K562 (cell line): ENCODE results near the gene LLCFC1. TPM values are rescaled to one million over a fixed set of nuclear protein-coding genes. Genes with fewer than 3 reads are reported as not detected.
A peak's percentile ranks its signal among the peaks of the same experiment; 100 is the strongest.

ENCODE experiments used
- ATAC-seq: fragments of 200-7000 bp; cut with Tn5 transposase; 3 replicates; pipeline ENCODE4 v1.9.1; 2020; ENCODE audit warnings: moderate library complexity
- BruUV-seq: library from RNA; stranded (reverse); fragments of 400-500 nt; replicated peaks from 2 replicates; lab custom pipeline; 2021; lab: Mats Ljungman, UMichigan
- CTCF ChIA-PET: fragments of 300-600 bp; formaldehyde crosslinking; extraction: SDS; loops from one replicate; lab custom pipeline; 2021; ENCODE audit warnings: low intra/inter-chr PET ratio; lab: Yijun Ruan, JAX
- POLR2A ChIA-PET: fragments of 300-600, 350-650 bp; sonication (Branson Sonifier 250); formaldehyde crosslinking; extraction: SDS; loops from one replicate; lab custom pipeline; 2021; ENCODE audit warnings: antibody characterized with exemption, inconsistent platforms; lab: Yijun Ruan, JAX
- DNase-seq, 4 experiments: peaks; one replicate each; pipeline versions ENCODE4 v3.0.0 to v3.0.0-alpha.2; 2011 to 2018; ENCODE audit warnings: low spot score in 3 of 4, mixed read lengths in 3 of 4; ENCODE audit errors: extremely low read depth in 1 of 4
- FAIRE-seq: peaks from 2 replicates; lab custom pipeline; 2011; peaks lifted over from hg19 to GRCh38; lab: Jason Lieb, UNC
- H2AFZ ChIP-seq: 2 replicates; pipeline ENCODE4 v1.6.0; 2011; ENCODE audit warnings: low read depth, low read length, control low read depth, inconsistent platforms
- H3K27ac ChIP-seq: fragments of 200-600 bp; 3 replicates; pipeline ENCODE4 v1.8.0; 2011; ENCODE audit warnings: low read depth, mild to moderate bottlenecking, control low read depth, inconsistent platforms, low read length, moderate library complexity, mixed read lengths; ENCODE audit errors: extremely low read depth
- H3K27me3 ChIP-seq, 2 experiments: fragments of 300-600 bp in 1 of 2; 2 replicates in 1 of 2; 3 replicates in 1 of 2; pipeline versions ENCODE4 v1.6.0 to v1.8.0; 2011; ENCODE audit warnings: inconsistent platforms in 2 of 2, low read length in 2 of 2, mild to moderate bottlenecking in 1 of 2, mixed read lengths in 1 of 2, moderate library complexity in 1 of 2; ENCODE audit not compliant: control insufficient read depth in 2 of 2, insufficient read depth in 2 of 2
- H3K36me3 ChIP-seq: fragments of 300-600 bp; 3 replicates; pipeline ENCODE4 v1.8.0; 2011; ENCODE audit warnings: mild to moderate bottlenecking, low read length, inconsistent platforms; ENCODE audit not compliant: control insufficient read depth, insufficient read depth
- H3K4me1 ChIP-seq, 2 experiments: fragments of 200-600 bp in 1 of 2; replicated peaks in 1 of 2; 2 replicates in 1 of 2; 3 replicates in 1 of 2; pipeline versions ENCODE4 v1.5.1 to v1.8.0; 2011; ENCODE audit warnings: inconsistent platforms in 2 of 2, low read length in 2 of 2, mild to moderate bottlenecking in 1 of 2, mixed read lengths in 1 of 2, moderate library complexity in 1 of 2; ENCODE audit not compliant: control insufficient read depth in 2 of 2, insufficient read depth in 2 of 2
- H3K4me2 ChIP-seq: 2 replicates; pipeline ENCODE4 v1.6.1; 2011; ENCODE audit warnings: low read length, control low read depth, inconsistent platforms, mixed read lengths; ENCODE audit not compliant: insufficient read depth
- H3K4me3 ChIP-seq: fragments of 200-600 bp; sonication (generic), shearing (Covaris generic); 2 replicates; pipeline ENCODE4 v1.5.1; 2016; ENCODE audit warnings: control low read depth, inconsistent platforms
- H3K79me2 ChIP-seq: fragments of 200-600 bp; 3 replicates; pipeline ENCODE4 v1.8.0; 2011; ENCODE audit warnings: low read length, inconsistent platforms; ENCODE audit not compliant: control insufficient read depth, insufficient read depth
- H3K9ac ChIP-seq, 2 experiments: 2 replicates each; pipeline versions ENCODE4 v1.6.0 to v1.6.1; 2011; ENCODE audit warnings: low read depth in 2 of 2, low read length in 2 of 2, control low read depth in 1 of 2, inconsistent platforms in 1 of 2, mild to moderate bottlenecking in 1 of 2, mixed read lengths in 1 of 2; ENCODE audit not compliant: insufficient read depth in 1 of 2
- H3K9me1 ChIP-seq: one replicate; pipeline ENCODE4 v1.6.0; 2011; ENCODE audit warnings: inconsistent platforms, mild to moderate bottlenecking, low read length, moderate library complexity; ENCODE audit not compliant: control insufficient read depth, insufficient read depth
- H3K9me3 ChIP-seq: replicated peaks from 2 replicates; pipeline ENCODE4 v1.5.1; 2011; ENCODE audit warnings: low read depth, low read length, inconsistent platforms; ENCODE audit not compliant: control insufficient read depth, insufficient read depth
- H4K20me1 ChIP-seq: replicated peaks from 2 replicates; pipeline ENCODE4 v1.6.1; 2011; ENCODE audit warnings: low read length, inconsistent platforms, mixed read lengths; ENCODE audit not compliant: control insufficient read depth, insufficient read depth
- FOXP1 ChIP-seq: sonication (generic); formaldehyde crosslinking; IDR thresholded peaks from 2 replicates; pipeline ENCODE4 v1.8.0; 2022; ENCODE audit warnings: mild to moderate bottlenecking, missing genetic modification reagents
- HDAC2 ChIP-seq: fragments of 450-650 bp; IDR thresholded peaks from 2 replicates; pipeline ENCODE4 v1.6.1; 2016; ENCODE audit warnings: mild to moderate bottlenecking
- KLF16 ChIP-seq: IDR thresholded peaks from 2 replicates; pipeline ENCODE4 v1.6.1; 2016; ENCODE audit warnings: antibody characterized with exemption
- LCOR ChIP-seq: sonication (generic); formaldehyde crosslinking; IDR thresholded peaks from 2 replicates; pipeline ENCODE4 v1.8.0; 2022; ENCODE audit warnings: mild to moderate bottlenecking, missing genetic modification reagents
- NFIC ChIP-seq: fragments of 450-650 bp; IDR thresholded peaks from 2 replicates; pipeline ENCODE4 v1.6.1; 2017; ENCODE audit warnings: mild to moderate bottlenecking, inconsistent platforms
- RNF219 ChIP-seq: fragments of 250-450 bp; sonication (Bioruptor Pico); IDR thresholded peaks from 2 replicates; pipeline ENCODE4 v1.5.0; 2022; ENCODE audit warnings: mild to moderate bottlenecking
- SIRT6 ChIP-seq: IDR thresholded peaks from one replicate; pipeline ENCODE4 v1.6.1; 2012; ENCODE audit warnings: low read depth, mild to moderate bottlenecking, control low read depth, inconsistent platforms, low read length, moderate library complexity
- SMARCE1 ChIP-seq: fragments of 450-650 bp; IDR thresholded peaks from 2 replicates; pipeline ENCODE4 v1.7.1; 2016; ENCODE audit warnings: mild to moderate bottlenecking
- SREBF2 ChIP-seq: sonication (generic); formaldehyde crosslinking; IDR thresholded peaks from 2 replicates; pipeline ENCODE4 v1.4.0; 2020; ENCODE audit warnings: mild to moderate bottlenecking, missing genetic modification reagents
- SUPT5H ChIP-seq: fragments of 450-650 bp; IDR thresholded peaks from 2 replicates; pipeline ENCODE4 v1.6.1; 2016
- ZNF512 ChIP-seq: IDR thresholded peaks from 2 replicates; pipeline ENCODE4 v1.6.1; 2016; ENCODE audit warnings: missing genetic modification characterization, missing compliant biosample characterization
- ZNF586 ChIP-seq: fragments of 450-650 bp; formaldehyde crosslinking; conservative IDR thresholded peaks from 2 replicates; pipeline ENCODE4 v1.4.0; 2020; ENCODE audit warnings: mild to moderate bottlenecking, moderate library complexity
- in situ Hi-C: fragments of 300-500 bp; cut with MboI; formaldehyde crosslinking; loops from 4 replicates; pipeline ENCODE4 v1.15.0; 2018; ENCODE audit warnings: inconsistent platforms, mixed read lengths
- intact Hi-C: fragments of 100-400 bp; cut with micrococcal nuclease; formaldehyde crosslinking; loops from 2 replicates; pipeline ENCODE4 v1.14.2; 2022
- polyA plus RNA-seq, 8 experiments: library from polyadenylated mRNA; depleted of rRNA in 4 of 8; stranded (reverse) in 5 of 8; unstranded in 3 of 8; fragments of >200 nt; fragmentation: Nextera tagmentation in 2 of 8; fragmentation: Illumina TruSeq in 1 of 8; extraction: Ambion mirVana in 2 of 8; extraction: Trizol in 1 of 8; gene quantifications; 2 replicates each; pipeline versions ENCODE4 v1.2.1 to v1.2.3, GENCODE V29; 2011 to 2014; ENCODE audit warnings: inconsistent platforms in 1 of 8, missing spikeins in 1 of 8
- total RNA-seq, 7 experiments: library from RNA; depleted of rRNA in 6 of 7; stranded (reverse); fragments of >200 nt in 6 of 7; fragmentation: Illumina TruSeq in 2 of 7; extraction: Trizol in 2 of 7; gene quantifications; 2 replicates each; pipeline versions ENCODE4 v1.2.1 to v1.2.3, GENCODE V29; 2011 to 2021; ENCODE audit warnings: low replicate concordance in 1 of 7
- TF ChIP-seq, protein P1 (sequence below): sonication (generic); formaldehyde crosslinking; IDR thresholded peaks from 2 replicates; pipeline ENCODE4 v1.8.0; 2022; ENCODE audit warnings: mild to moderate bottlenecking, missing genetic modification reagents

LLCFC1 gene
- total and polyA plus RNA-seq, 9 of the 15 experiments (the other 6 are each of a cell fraction or from before 2014, with no cell fraction given) = not detected

- TF ChIP-seq SIRT6 = no peak
- TF ChIP-seq SREBF2 (CRISPR knock-in tag) = no peak
- TF ChIP-seq HDAC2 = no peak
- no peak for TF ChIP-seq RNF219 (CRISPR knock-in tag)
- TF ChIP-seq LCOR (CRISPR knock-in tag) = no peak
- TF ChIP-seq, all 486 proteins: peak for 0
Measured at GRCh38 chr7:142948603-142949002, 9.3 kb downstream of the LLCFC1 start (continued).

DNA sequence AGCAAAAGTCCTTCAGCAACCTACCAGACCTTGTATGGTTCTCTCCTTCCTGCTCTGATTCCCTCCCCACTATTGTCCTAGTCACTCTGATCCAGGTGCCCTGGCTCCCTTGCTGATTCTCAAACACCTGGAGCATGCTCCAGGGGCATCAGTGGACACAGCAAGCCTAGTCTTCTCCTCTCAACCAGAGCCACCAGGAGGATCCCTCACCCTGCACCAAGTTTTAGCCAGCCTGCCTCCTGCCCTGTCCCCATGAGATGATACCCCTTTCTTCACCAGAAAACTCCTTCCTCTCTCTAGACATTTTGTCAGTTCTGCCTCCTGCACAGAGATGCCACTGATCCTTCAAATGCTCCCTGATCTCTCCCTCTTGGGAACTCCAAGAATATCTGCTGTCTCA is 11.0 kb downstream of the LLCFC1 start:
- FAIRE-seq (no peak), ATAC-seq (no peak; the same call in 2 of the 3 replicates)

More for the DNA sequence above, 11.0 kb downstream of the LLCFC1 start:
- Histone ChIP-seq H3K9ac (no peak overlapping the region), H3K4me2 (no peak overlapping the region), H4K20me1 (no peaks in the 10 kb centered on the region), H3K9me1 (no peaks in the 10 kb centered on the region), H3K27me3 (no peaks in the 10 kb centered on the region), H3K4me3 (no peak overlapping the region), H3K9me3 (no peaks in the 10 kb centered on the region), H2AFZ (no peak overlapping the region), H3K4me1 (no peaks in the 10 kb centered on the region), H3K27ac (no peak overlapping the region), H3K79me2 (no peaks in the 10 kb centered on the region), H3K36me3 (peaks cover 67% of the 10 kb centered on the region)
- POLR2A ChIA-PET = interaction anchor here (1.4 kb wide), 1 partner anchor 11 kb away, joined by 6 read pairs; no protein-coding TSS in a partner anchor
- intact Hi-C loops = no loop called here
- no TSS peak for BruUV-seq
- no peak for DNase-seq
- TF ChIP-seq KLF16 (no peak), ZNF586 (no peak), SUPT5H (peak; percentile 21; the same call in 1 of the 2 replicates), NFIC (no peak), ZNF512 (tag) (no peak), SMARCE1 (no peak), FOXP1 (CRISPR knock-in tag) (no peak)
- TF ChIP-seq, protein P1, sequence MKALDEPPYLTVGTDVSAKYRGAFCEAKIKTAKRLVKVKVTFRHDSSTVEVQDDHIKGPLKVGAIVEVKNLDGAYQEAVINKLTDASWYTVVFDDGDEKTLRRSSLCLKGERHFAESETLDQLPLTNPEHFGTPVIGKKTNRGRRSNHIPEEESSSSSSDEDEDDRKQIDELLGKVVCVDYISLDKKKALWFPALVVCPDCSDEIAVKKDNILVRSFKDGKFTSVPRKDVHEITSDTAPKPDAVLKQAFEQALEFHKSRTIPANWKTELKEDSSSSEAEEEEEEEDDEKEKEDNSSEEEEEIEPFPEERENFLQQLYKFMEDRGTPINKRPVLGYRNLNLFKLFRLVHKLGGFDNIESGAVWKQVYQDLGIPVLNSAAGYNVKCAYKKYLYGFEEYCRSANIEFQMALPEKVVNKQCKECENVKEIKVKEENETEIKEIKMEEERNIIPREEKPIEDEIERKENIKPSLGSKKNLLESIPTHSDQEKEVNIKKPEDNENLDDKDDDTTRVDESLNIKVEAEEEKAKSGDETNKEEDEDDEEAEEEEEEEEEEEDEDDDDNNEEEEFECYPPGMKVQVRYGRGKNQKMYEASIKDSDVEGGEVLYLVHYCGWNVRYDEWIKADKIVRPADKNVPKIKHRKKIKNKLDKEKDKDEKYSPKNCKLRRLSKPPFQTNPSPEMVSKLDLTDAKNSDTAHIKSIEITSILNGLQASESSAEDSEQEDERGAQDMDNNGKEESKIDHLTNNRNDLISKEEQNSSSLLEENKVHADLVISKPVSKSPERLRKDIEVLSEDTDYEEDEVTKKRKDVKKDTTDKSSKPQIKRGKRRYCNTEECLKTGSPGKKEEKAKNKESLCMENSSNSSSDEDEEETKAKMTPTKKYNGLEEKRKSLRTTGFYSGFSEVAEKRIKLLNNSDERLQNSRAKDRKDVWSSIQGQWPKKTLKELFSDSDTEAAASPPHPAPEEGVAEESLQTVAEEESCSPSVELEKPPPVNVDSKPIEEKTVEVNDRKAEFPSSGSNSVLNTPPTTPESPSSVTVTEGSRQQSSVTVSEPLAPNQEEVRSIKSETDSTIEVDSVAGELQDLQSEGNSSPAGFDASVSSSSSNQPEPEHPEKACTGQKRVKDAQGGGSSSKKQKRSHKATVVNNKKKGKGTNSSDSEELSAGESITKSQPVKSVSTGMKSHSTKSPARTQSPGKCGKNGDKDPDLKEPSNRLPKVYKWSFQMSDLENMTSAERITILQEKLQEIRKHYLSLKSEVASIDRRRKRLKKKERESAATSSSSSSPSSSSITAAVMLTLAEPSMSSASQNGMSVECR = no peak
- in situ Hi-C loops = no loop called here
- CTCF ChIA-PET = no interaction called here
